ENCODE data around the gene ANKRD10. TPM values are rescaled to one million over a fixed set of nuclear protein-coding genes. Genes with fewer than 3 reads are reported as not detected.

The ANKRD10 gene
- total RNA-seq, 1 donor from 2014 or later: 157 TPM

DNA sequence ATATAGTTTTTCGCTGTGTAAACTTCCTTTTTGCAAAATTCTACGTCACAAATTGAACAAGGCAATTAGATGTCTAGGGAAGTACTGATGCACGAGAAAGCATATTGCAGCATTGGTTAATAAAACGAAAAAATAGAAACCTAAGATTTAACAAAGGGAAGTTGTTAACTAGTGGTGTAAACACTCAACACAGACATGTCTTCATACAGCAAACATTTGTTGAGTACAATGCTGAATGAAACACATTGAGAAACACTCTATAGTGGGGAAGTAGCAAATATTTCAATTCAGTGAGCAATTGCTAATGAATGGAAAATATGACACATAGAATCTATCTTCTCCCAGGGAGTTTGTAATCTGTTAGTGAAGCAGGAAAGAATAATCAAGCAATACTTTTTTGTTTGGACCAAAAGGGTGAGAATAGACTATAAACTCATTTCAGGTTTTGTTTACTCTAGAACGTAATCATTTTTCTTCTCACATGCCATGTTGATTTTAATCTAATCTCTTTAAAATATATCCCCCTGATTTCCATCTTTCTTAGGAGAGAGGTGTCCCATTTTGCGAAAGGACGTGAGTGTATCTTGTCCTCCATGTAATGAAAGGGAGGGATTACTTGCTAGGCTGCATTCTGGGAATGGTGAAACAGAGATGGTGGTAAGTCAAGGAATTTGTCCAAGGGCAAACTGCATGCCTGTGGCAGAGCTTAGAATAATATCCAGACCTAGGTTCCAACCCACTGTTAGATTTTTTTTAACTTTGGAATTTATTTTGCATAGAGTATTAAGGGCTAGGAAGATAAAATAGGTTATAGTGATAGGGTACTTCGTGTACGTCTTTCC, 1.7 kb upstream of the ANKRD10 start:
- Histone ChIP-seq H3K4me1 (ENCODE audit: insufficient read depth, low read length) (peaks cover 29% of the 10 kb centered on the region), H3K79me2 (ENCODE audit: insufficient read depth, low read length) (peaks cover 32% of the 10 kb centered on the region), H3K27ac (ENCODE audit: low read depth, low read length) (peak overlapping the region; percentile 94), H3K4me2 (ENCODE audit: low read length) (peak overlapping the region; percentile 92), H3K36me3 (ENCODE audit: insufficient read depth, low read length) (no peaks in the 10 kb centered on the region), H3K4me3 (ENCODE audit: insufficient read depth, low read depth, low read length) (peak overlapping the region; percentile 78), H3K27me3 (ENCODE audit: insufficient read depth, low read length) (no peaks in the 10 kb centered on the region), H3K9ac (ENCODE audit: low read length) (peak overlapping the region; percentile 96), H2AFZ (ENCODE audit: low read depth, low read length) (no peak overlapping the region), H3K9me3 (ENCODE audit: insufficient read depth, low read depth, low read length) (no peaks in the 10 kb centered on the region), H4K20me1 (ENCODE audit: insufficient read depth, low read length) (peaks cover 24% of the 10 kb centered on the region)
- FAIRE-seq (peak; percentile 47), DNase-seq (ENCODE audit: low read depth) (peak; percentile 90)
- peak overlapping the region; percentile 89 for H3K4me3 Mint-ChIP-seq (ENCODE audit: unreplicated experiment)
- peak overlapping the region; percentile 97 for H3K27ac Mint-ChIP-seq (ENCODE audit: unreplicated experiment)
- peaks cover 2% of the 10 kb centered on the region for H3K27me3 Mint-ChIP-seq (ENCODE audit: low read depth, unreplicated experiment)
- H3K4me1 Mint-ChIP-seq (ENCODE audit: low read depth, unreplicated experiment): peaks cover 24% of the 10 kb centered on the region
- TF ChIP-seq EZH2 (IDR thresholded peaks at IDR 0.05; ENCODE audit: insufficient read depth, low read length): no peak
- TF ChIP-seq, protein P1, sequence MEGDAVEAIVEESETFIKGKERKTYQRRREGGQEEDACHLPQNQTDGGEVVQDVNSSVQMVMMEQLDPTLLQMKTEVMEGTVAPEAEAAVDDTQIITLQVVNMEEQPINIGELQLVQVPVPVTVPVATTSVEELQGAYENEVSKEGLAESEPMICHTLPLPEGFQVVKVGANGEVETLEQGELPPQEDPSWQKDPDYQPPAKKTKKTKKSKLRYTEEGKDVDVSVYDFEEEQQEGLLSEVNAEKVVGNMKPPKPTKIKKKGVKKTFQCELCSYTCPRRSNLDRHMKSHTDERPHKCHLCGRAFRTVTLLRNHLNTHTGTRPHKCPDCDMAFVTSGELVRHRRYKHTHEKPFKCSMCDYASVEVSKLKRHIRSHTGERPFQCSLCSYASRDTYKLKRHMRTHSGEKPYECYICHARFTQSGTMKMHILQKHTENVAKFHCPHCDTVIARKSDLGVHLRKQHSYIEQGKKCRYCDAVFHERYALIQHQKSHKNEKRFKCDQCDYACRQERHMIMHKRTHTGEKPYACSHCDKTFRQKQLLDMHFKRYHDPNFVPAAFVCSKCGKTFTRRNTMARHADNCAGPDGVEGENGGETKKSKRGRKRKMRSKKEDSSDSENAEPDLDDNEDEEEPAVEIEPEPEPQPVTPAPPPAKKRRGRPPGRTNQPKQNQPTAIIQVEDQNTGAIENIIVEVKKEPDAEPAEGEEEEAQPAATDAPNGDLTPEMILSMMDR (IDR thresholded peaks at IDR 0.05; ENCODE audit: insufficient read depth, low read depth, low read length): no peak
- H3K9me3 Mint-ChIP-seq (ENCODE audit: unreplicated experiment): peaks cover 2% of the 10 kb centered on the region
- peaks cover 3% of the 10 kb centered on the region for H3K36me3 Mint-ChIP-seq (ENCODE audit: low read depth, unreplicated experiment)

DNA sequence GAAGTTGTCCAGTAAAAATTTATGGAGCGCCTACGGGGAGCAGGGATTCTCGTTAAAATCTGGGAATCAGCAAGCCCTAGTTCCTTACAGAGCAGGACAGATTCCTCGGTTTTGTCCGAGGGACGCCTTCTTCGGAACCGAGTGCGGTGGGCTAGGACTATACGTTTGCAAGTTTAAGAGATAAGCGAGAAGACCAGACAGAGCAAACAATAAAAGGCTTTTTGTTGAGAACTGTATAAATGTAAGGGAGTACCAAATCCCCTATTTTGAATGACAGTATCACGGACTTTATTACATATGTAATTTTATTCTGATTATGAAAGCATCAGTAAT, 971 bp upstream of the ANKRD10 start:
- no peaks in the 10 kb centered on the region for H3K9me3 ChIP-seq (ENCODE audit: insufficient read depth, low read depth, low read length)
- no peaks in the 10 kb centered on the region for H3K36me3 ChIP-seq (ENCODE audit: insufficient read depth, low read length)
- peak overlapping the region; percentile 78 for H3K4me3 ChIP-seq (ENCODE audit: insufficient read depth, low read depth, low read length)
- peak overlapping the region; percentile 64 for H2AFZ ChIP-seq (ENCODE audit: low read depth, low read length)
- TF ChIP-seq, protein P1 (IDR thresholded peaks at IDR 0.05; ENCODE audit: insufficient read depth, low read depth, low read length): no peak
- no peak for TF ChIP-seq EZH2 (IDR thresholded peaks at IDR 0.05; ENCODE audit: insufficient read depth, low read length)
- H4K20me1 ChIP-seq (ENCODE audit: insufficient read depth, low read length): peaks cover 31% of the 10 kb centered on the region
- Mint-ChIP-seq H3K36me3 (ENCODE audit: low read depth, unreplicated experiment) (peaks cover 3% of the 10 kb centered on the region), H3K4me1 (ENCODE audit: low read depth, unreplicated experiment) (peaks cover 24% of the 10 kb centered on the region), H3K27me3 (ENCODE audit: low read depth, unreplicated experiment) (no peaks in the 10 kb centered on the region), H3K9me3 (ENCODE audit: unreplicated experiment) (peaks cover 2% of the 10 kb centered on the region), H3K4me3 (ENCODE audit: unreplicated experiment) (peak overlapping the region; percentile 89), H3K27ac (ENCODE audit: unreplicated experiment) (peak overlapping the region; percentile 97)
- H3K4me1 ChIP-seq (ENCODE audit: insufficient read depth, low read length): peaks cover 29% of the 10 kb centered on the region
- peak overlapping the region; percentile 92 for H3K4me2 ChIP-seq (ENCODE audit: low read length)
- no peak for DNase-seq (ENCODE audit: low read depth)
- FAIRE-seq: no peak
- no peaks in the 10 kb centered on the region for H3K27me3 ChIP-seq (ENCODE audit: insufficient read depth, low read length)
- peak overlapping the region; percentile 94 for H3K27ac ChIP-seq (ENCODE audit: low read depth, low read length)
- peaks cover 39% of the 10 kb centered on the region for H3K79me2 ChIP-seq (ENCODE audit: insufficient read depth, low read length)
- H3K9ac ChIP-seq (ENCODE audit: low read length): peak overlapping the region; percentile 96
